Measurements from ENCODE around the gene PRPSAP1. TPM values are rescaled to one million over a fixed set of nuclear protein-coding genes. Genes with fewer than 3 reads are reported as not detected.

Gene PRPSAP1
- total RNA-seq, 2 experiments from 2014 or later: 59.9 to 66.7 TPM

DNA sequence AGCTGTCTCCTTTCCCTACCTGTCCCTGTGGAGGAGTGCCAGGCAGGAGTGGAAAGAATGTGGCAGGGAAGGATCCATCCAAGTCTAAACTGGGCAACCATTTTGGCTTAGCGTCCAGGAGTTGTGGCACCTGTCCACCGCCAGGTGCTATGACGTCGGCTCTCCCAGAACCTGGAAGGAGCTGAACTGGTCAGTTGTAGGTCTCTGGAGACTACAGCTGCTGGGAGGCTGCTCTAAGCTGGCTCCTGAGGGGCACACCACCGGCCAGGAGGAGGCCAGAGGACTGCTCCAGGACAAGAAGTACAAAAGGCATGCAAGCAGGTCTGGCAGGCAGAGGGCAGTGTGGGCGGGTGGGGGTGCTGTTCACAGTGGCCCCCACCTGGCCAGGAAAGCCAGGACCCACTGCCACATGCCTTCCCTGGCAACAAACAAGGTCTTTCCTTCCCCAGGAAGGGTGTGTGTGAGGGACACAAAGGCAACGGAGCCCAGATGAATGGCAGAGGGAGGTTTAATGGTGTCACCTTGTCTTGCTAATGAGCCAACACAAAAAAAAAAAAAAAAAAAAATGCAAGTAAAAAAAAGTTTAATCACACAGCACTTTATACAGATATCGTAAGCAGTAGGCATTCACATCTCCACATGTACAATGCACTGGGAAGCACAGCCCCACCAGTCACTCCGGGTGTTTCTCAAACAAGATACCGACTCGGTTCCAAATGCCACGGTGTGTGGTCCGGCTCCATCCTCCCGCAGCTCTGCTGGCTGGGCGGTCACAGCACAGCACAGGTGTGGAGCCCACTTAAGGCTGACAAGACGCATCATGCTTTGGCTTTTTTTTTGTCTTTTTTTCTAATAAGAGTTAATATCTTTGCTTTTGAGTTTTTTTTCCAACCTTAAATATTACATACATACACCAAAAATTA lies 35.5 kb upstream of the PRPSAP1 start:
- H3K27ac Mint-ChIP-seq: no peak overlapping the region
- no peak overlapping the region for H3K4me3 Mint-ChIP-seq
- peaks cover 5% of the 10 kb centered on the region for H3K4me1 Mint-ChIP-seq
- no peak for DNase-seq
- ChIA-PET POLR2A (interaction anchor here (0.6 kb wide), 1 partner anchor 285 kb away, joined by 4 read pairs; the partner anchor contains the start of gene EXOC7), CTCF (interaction anchor here (0.6 to 11.0 kb wide), 4 partner anchors 8 to 85 kb away, joined by 3 to 77 read pairs (median 4); no protein-coding TSS in a partner anchor)
- no peaks in the 10 kb centered on the region for H3K27me3 Mint-ChIP-seq
- H3K36me3 Mint-ChIP-seq (ENCODE audit: low read depth): peaks cover 6% of the 10 kb centered on the region
- H3K9me3 Mint-ChIP-seq: no peaks in the 10 kb centered on the region

DNA sequence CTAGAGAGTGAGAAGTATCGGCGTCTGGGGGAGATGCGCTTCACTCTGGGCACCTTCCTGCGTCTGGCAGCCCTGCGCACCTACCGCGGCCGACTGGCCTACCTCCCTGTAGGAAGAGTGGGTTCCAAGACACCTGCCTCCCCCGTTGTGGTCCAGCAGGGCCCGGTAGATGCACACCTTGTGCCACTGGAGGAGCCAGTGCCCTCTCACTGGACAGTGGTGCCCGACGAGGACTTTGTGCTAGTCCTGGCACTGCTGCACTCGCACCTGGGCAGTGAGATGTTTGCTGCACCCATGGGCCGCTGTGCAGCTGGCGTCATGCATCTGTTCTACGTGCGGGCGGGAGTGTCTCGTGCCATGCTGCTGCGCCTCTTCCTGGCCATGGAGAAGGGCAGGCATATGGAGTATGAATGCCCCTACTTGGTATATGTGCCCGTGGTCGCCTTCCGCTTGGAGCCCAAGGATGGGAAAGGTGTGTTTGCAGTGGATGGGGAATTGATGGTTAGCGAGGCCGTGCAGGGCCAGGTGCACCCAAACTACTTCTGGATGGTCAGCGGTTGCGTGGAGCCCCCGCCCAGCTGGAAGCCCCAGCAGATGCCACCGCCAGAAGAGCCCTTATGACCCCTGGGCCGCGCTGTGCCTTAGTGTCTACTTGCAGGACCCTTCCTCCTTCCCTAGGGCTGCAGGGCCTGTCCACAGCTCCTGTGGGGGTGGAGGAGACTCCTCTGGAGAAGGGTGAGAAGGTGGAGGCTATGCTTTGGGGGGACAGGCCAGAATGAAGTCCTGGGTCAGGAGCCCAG lies 33.5 kb upstream of the PRPSAP1 start:
- no peak for DNase-seq
- H3K27me3 Mint-ChIP-seq: no peaks in the 10 kb centered on the region
- POLR2A ChIA-PET: interaction anchor here (4.4 to 7.9 kb wide), 2 partner anchors 10 to 33 kb away, joined by 22 to 87 read pairs; partner anchors contain the start of gene PRPSAP1
- no peaks in the 10 kb centered on the region for H3K36me3 Mint-ChIP-seq (ENCODE audit: low read depth)
- H3K4me1 Mint-ChIP-seq: peaks cover 11% of the 10 kb centered on the region
- CTCF ChIA-PET: interaction anchor here (3.2 to 11.0 kb wide), 4 partner anchors 10 to 84 kb away, joined by 24 to 77 read pairs (median 38); partner anchors contain the start of gene PRPSAP1
- no peak overlapping the region for H3K27ac Mint-ChIP-seq
- no peak overlapping the region for H3K4me3 Mint-ChIP-seq
- no peaks in the 10 kb centered on the region for H3K9me3 Mint-ChIP-seq

- ChIA-PET CTCF (interaction anchor here (0.6 to 11.0 kb wide), 21 partner anchors 10 to 372 kb away, joined by 3 to 77 read pairs (median 4); partner anchors contain the start of genes PRPSAP1 and UBE2O), POLR2A (interaction anchor here (0.6 to 7.9 kb wide), 9 partner anchors 11 to 323 kb away, joined by 3 to 87 read pairs (median 7); partner anchors contain the start of genes PRPSAP1 and UBALD2)
- DNase-seq: peak; percentile 87
- no peaks in the 10 kb centered on the region for H3K9me3 Mint-ChIP-seq
- no peaks in the 10 kb centered on the region for H3K27me3 Mint-ChIP-seq
- H3K27ac Mint-ChIP-seq: peak overlapping the region; percentile 35
- H3K4me3 Mint-ChIP-seq: peak overlapping the region; percentile 61
- H3K36me3 Mint-ChIP-seq (ENCODE audit: low read depth): no peaks in the 10 kb centered on the region
- peaks cover 11% of the 10 kb centered on the region for H3K4me1 Mint-ChIP-seq
Measured at GRCh38 chr17:76385892-76386786, 32.4 kb upstream of the PRPSAP1 start.

- Mint-ChIP-seq H3K36me3 (ENCODE audit: low read depth) (no peaks in the 10 kb centered on the region), H3K27ac (no peak overlapping the region), H3K4me3 (peak overlapping the region; percentile 61), H3K4me1 (peaks cover 11% of the 10 kb centered on the region), H3K9me3 (no peaks in the 10 kb centered on the region), H3K27me3 (no peaks in the 10 kb centered on the region)
- peak; percentile 43 for DNase-seq
- POLR2A ChIA-PET: interaction anchor here (0.6 to 7.9 kb wide), 17 partner anchors 10 to 322 kb away, joined by 3 to 87 read pairs (median 5); partner anchors contain the start of genes PRPSAP1, RHBDF2, SRP68 and UBALD2
- CTCF ChIA-PET: interaction anchor here (0.6 to 11.0 kb wide), 29 partner anchors 9 to 508 kb away, joined by 3 to 77 read pairs (median 4); partner anchors contain the start of genes PRPSAP1 and UBE2O
Measured at GRCh38 chr17:76384987-76385891, 31.5 kb upstream of the PRPSAP1 start.

DNA sequence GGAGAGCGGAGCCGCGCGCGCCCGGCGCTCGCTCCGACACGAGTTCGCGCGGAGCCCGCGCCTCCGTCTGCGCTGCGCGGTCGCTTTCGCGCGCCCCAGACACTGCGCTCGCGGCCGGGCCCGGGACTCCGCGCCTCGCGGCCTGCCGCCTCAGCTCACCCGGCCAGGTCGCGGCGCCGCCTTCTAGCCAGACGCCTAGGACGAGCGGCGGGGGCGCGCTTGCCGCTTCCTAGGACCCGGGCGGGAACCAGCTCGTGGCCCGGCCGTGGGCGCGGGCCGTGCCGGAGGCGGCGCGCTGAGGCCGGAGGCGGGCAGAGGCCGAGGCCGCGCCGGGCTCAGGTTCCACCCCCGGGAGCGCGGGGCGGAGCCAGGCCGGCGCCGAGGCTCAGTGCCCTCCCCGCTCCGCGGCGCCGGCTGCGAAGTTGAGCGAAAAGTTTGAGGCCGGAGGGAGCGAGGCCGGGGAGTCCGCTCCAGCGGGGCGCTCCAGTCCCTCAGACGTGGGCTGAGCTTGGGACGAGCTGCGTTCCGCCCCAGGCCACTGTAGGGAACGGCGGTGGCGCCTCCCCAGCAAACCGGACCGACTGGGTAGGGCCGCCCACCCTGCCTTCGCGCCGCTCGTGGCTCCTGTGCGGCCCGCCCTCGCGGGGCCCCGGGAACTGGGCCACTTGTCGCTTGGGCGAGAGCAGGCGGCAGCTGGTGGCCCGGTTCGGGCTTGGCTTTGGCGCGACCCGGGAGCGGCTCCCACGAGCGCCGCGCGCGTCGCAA lies 30.7 kb upstream of the PRPSAP1 start, which contains the start of gene SPHK1:
Gene SPHK1 (plus strand): TSS at position 388 of the 765 bp plus-strand sequence. CDS start 1,036 bp downstream, outside the sequence.
- peak; percentile 76 for DNase-seq
- Mint-ChIP-seq H3K36me3 (ENCODE audit: low read depth) (no peaks in the 10 kb centered on the region), H3K27me3 (no peaks in the 10 kb centered on the region), H3K4me1 (peaks cover 11% of the 10 kb centered on the region), H3K27ac (peak within 1 kb of the TSS; percentile 81), H3K9me3 (no peaks in the 10 kb centered on the region), H3K4me3 (peak within 1 kb of the TSS; percentile 78)
- ChIA-PET POLR2A (interaction anchor here (0.6 to 7.9 kb wide), 15 partner anchors 9 to 313 kb away, joined by 3 to 87 read pairs (median 5); partner anchors contain the start of genes EXOC7, PRPSAP1, RHBDF2 and SRP68), CTCF (interaction anchor here (0.6 to 11.0 kb wide), 21 partner anchors 13 to 507 kb away, joined by 3 to 77 read pairs (median 4); partner anchors contain the start of genes PRPSAP1 and UBE2O)

DNA sequence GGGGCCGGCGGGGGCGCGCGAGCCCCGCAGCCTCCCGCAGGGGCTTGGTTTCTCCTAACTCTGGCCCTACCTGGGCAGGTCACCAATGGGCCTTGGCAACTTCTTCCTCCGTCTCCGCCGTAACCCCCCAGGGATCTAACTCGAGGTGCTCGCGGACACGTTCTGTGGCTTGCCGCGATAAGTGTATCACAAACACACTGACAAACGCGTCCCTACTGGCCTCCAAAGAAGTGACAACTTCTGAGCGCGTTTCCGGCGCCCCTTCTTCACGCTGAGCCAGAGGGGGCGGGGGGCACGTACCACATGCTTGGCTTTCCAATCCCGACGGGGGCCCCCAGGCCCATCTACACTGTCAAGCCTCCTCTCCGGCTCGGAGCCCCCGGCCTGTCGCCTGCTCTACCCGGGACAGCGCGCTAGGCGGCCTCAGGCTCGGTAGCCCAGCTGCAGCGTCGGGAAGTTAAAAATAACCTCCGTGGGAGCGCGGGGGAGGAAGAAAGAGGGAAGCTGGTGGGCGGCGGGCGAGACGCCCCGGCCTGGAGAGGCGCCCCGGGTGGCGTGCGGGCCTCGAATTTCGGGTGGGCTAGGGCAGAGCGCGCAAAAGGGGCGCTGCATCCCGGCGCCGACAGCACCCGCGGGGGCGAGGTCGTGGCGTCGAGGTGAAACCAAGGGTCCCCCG lies 30.0 kb upstream of the PRPSAP1 start:
- H3K4me3 Mint-ChIP-seq: peak overlapping the region; percentile 78
- no peaks in the 10 kb centered on the region for H3K36me3 Mint-ChIP-seq (ENCODE audit: low read depth)
- no peak for DNase-seq
- no peaks in the 10 kb centered on the region for H3K9me3 Mint-ChIP-seq
- ChIA-PET POLR2A (interaction anchor here (0.6 to 7.9 kb wide), 10 partner anchors 8 to 280 kb away, joined by 3 to 87 read pairs (median 4); partner anchors contain the start of genes EXOC7, PRPSAP1 and UBALD2), CTCF (interaction anchor here (0.6 to 11.0 kb wide), 9 partner anchors 14 to 378 kb away, joined by 3 to 77 read pairs (median 10); partner anchors contain the start of gene PRPSAP1)
- H3K27me3 Mint-ChIP-seq: no peaks in the 10 kb centered on the region
- peaks cover 11% of the 10 kb centered on the region for H3K4me1 Mint-ChIP-seq
- H3K27ac Mint-ChIP-seq: peak overlapping the region; percentile 81

GRCh38 chr17:76382803-76383545 lies 29.3 kb upstream of the PRPSAP1 start:
- Mint-ChIP-seq H3K36me3 (ENCODE audit: low read depth) (no peaks in the 10 kb centered on the region), H3K9me3 (no peaks in the 10 kb centered on the region), H3K4me3 (peak overlapping the region; percentile 78), H3K27me3 (no peaks in the 10 kb centered on the region), H3K4me1 (peaks cover 11% of the 10 kb centered on the region), H3K27ac (peak overlapping the region; percentile 81)
- ChIA-PET POLR2A (interaction anchor here (0.6 to 7.9 kb wide), 5 partner anchors 18 to 178 kb away, joined by 3 to 87 read pairs (median 3); partner anchors contain the start of gene PRPSAP1), CTCF (interaction anchor here (0.6 to 11.0 kb wide), 3 partner anchors 15 to 123 kb away, joined by 3 to 77 read pairs (median 48); partner anchors contain the start of gene PRPSAP1)
- peak; percentile 81 for DNase-seq

DNA sequence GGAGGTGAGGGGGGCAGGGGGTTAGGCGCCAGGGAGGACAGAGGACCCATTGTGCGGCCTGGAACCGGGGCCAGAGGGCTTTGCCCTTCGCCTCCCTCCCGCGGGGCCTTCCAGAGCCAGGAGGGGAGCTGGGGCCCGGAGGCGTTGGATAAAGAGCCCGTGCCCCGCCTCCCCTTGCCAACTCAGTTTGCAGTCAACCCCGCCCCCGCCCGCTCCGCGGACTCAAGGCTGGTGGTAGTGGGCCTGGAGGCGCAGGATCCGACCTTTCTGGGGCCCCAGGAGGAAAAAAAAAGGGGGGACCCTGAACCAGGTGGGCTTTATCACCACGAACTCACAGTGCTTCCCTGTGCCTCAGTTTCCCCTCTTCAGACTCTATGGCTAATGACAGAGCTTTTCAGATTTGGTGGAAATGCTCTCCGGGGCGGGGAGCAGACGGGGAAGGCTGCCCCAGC lies 28.7 kb upstream of the PRPSAP1 start:
- CTCF ChIA-PET: interaction anchor here (0.6 to 11.0 kb wide), 2 partner anchors 15 to 50 kb away, joined by 3 to 77 read pairs; no protein-coding TSS in a partner anchor

More for the DNA sequence above, 28.7 kb upstream of the PRPSAP1 start:
- no peaks in the 10 kb centered on the region for H3K36me3 Mint-ChIP-seq (ENCODE audit: low read depth)
- no peaks in the 10 kb centered on the region for H3K9me3 Mint-ChIP-seq
- no peaks in the 10 kb centered on the region for H3K27me3 Mint-ChIP-seq
- peak overlapping the region; percentile 78 for H3K4me3 Mint-ChIP-seq
- H3K4me1 Mint-ChIP-seq: peaks cover 11% of the 10 kb centered on the region
- peak overlapping the region; percentile 66 for H3K27ac Mint-ChIP-seq
- POLR2A ChIA-PET: interaction anchor here (0.6 to 7.9 kb wide), 4 partner anchors 17 to 178 kb away, joined by 3 to 87 read pairs (median 3); partner anchors contain the start of gene PRPSAP1
- no peak for DNase-seq
